GM18870 (cell line): ENCODE results near the gene CTU2.

ENCODE experiments used
- ATAC-seq: cut with Tn5 transposase; IDR thresholded peaks from one replicate; pipeline ENCODE4 v1.9.1; 2021; ENCODE audit warnings: moderate library complexity; ENCODE audit not compliant: unreplicated experiment

Gene CTU2

GRCh38 chr16:88681084-88681680 lies 25.1 kb upstream of the CTU2 start:
- ATAC-seq: no peak

DNA sequence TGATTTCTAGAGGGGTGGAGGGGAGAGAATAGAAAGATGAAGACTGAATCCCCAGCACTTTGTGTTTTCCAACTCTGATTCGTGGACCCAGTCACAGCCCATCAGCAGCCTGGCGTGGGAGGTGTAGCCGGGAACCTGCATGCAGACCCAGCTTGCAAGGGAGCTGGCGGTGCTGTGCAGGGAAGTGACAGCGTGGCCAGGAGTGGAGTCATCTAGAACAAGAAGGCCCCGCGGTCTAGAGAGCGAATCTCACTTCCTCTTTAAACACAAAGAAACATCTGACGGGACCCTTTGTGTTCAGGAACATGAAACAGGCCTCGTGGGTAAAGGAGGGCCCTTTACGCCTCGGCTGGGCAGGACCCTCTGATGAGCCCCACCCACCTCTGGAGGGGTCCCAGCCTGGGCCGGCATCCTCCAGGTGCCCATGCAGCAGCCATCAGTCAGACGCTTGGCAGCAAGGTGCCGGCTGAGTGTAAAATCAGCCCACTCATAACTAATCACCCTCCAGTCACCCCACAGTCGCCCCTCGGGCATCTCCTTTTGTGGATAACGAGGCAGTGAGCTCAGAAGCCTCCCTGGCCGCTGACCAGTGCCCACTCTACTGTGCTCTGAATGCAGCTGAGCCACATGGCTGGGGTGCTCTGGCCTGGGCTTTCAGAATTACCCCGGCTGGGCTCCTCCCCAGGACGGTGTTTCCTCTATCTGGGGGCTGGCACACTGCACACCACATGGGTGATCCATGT lies 24.4 kb upstream of the CTU2 start:
- ATAC-seq: no peak

DNA sequence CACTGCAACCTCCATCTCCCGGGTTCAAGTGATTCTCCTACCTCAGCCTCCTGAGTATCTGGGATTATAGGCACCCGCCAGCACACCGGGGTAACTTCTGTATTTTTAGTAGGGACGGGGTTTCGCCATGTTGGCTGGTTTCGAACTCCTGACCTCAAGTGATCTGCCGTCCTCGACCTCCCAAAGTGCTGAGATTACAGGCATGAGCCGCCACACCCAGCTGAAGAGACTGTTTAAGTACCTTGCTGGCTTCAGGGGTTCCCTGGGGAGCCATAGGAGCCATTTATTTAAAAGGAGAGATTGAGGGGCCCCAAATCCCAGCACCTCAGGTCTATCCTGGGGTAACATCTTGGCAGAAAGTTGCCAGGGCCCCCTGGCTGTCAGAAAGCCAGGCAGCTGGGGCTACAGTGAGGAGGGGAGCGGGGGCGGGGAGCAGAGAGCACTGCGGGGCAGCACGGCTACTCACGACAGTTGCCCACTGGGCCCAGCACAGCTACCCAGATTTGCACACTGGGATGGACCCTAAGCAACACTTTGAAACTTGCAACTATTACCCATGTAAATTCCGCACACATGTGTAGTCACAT lies 21.6 kb upstream of the CTU2 start:
- ATAC-seq: no peak

DNA sequence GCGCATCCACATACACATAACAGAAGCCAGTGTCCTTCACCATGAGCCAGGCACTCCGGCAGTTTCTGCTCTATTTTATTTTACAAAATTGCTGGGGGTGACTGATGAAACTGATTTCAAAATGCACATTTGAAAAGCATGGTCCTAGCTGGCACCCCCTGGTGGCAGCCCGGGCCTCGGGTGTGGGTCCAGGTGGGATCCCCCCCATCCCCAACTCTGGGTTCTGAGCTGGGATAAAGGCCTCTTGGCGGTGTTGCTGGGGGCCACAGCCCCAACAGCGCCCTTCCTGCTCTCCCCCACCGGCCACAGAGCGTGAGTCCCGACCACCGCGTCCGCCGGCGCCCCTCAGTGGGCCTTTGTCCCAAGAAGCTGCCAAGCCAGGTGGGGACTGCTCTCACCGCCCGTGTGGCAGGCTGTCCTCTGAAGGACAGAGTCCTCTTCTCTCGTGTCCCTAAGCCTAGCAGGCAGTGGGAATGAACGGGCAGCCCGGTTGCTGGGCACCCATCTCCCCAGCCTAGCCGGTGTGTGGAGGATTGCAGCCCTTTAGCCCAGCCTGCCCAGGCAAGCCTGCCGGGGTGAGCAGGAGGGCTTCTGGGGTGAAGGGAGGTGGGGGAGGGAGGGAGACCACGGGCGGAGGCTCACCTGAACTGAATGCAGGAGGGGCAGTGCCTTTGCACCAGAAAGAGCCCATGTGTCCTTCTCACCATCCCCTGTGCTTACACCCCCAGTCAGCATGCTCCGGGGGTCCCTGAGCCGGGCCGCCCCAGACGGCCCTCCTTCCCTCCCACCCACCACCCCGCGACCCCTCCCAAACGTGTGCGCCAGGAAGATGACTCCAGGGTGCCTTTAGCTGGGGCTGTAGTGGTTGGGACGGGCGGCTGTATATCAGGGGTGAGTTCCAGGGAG lies 20.9 kb upstream of the CTU2 start:
- no peak for ATAC-seq

DNA sequence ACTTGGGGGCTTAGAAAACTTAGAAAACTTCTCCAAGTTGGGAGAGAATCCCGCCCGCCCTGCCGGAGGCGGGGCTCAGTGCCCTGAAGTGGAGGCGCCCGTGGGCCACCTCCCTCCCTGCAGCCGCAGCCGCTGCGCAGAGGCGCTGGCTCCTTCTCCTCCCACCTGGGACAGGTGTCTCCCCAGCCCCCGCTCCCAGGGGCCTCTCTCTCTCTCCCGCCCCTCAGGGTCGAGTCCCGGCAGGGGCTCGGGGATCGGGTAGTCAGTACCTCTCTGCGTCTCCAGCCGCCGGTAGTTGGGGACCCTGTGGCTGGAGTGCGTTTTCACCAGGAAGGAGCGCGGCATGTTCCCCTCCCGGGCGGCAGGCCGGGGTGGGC lies 20.3 kb upstream of the CTU2 start:
- ATAC-seq: no peak

DNA sequence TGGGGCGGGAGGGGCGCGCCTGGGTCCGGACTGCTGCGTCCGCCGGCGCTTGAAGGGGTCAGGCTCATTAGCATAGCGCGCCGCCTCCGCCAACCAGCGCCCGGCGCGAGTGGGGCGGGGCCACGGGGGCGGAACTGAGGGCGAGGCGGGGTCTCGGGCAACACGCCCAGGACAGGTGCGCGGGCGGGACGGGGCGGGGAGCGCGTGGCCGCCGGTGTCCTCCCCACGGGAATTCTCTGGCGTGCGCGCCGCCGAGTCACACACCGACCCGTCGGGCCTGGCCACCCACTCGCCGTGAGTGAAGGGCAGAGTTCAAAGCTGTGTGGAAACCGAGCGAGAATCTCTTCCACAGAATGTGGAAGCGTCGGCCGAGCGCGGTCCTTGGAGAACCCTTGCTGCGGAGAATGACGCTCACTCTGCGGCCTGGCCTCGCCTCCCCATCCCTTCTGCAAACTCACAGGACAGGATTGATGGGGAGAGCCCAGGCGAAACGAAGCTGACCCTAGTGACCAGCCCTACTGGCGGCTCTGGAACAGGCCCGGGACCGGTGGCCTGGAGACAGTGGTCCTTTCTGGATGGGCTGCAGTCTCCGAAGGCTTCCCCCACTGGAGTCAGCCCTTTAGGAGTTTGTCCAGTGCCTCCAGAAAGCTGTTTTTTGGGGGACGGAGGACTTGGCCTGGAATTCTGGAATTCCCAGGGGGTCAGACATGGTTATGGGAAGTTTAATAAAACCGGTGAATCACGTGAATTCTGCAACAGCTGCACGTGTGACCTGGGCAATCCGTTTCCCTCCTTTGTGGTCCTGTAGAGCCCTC lies 19.7 kb upstream of the CTU2 start, which contains the start of gene SNAI3:
SNAI3 (minus strand) TSS at position 69 of the 815 bp plus-strand sequence. CDS start 101 bp downstream, outside the sequence.
- ATAC-seq: no peak

- no peak for ATAC-seq
These were observed 19.1 kb upstream of the CTU2 start for GRCh38 chr16:88687254-88687576.

GRCh38 chr16:88687676-88688012 lies 18.7 kb upstream of the CTU2 start:
- ATAC-seq: no peak

GRCh38 chr16:88688013-88688778 lies 18.1 kb upstream of the CTU2 start:
- ATAC-seq: no peak

GRCh38 chr16:88690341-88691128 lies 15.8 kb upstream of the CTU2 start:
- no peak for ATAC-seq

DNA sequence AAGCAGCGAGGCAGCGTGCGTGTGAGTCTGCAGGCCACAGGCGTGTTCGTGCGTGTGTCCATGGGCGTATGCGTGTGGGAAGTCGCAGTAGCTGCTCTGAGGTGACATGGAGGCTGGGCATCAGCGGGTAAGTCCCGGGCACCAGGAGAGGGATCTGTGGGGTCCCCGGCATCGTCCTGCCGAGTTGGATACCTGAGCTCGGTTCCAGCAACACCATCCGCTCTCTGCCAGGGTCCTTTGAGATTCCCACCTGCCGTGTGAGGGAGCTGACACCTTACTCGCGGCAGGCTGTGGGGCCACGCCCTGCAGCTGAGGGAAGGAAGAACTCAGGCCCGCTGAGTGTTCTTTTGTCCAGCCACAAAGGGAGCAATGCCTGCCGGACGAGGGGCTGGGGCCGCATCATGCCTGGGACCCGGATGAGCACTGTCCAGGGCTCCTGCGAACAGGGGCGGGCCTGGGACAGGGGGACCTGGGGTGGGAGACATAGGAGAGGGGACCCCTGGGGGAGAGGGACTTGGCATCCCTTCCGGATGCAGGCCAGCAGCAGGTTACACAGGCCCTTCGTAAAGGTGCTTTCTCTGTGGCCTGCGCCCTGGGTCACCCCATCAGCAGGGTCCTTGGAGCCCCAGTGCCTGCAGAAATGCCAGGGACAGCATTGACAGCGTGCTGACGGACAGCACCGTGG lies 15.0 kb upstream of the CTU2 start:
- no peak for ATAC-seq

DNA sequence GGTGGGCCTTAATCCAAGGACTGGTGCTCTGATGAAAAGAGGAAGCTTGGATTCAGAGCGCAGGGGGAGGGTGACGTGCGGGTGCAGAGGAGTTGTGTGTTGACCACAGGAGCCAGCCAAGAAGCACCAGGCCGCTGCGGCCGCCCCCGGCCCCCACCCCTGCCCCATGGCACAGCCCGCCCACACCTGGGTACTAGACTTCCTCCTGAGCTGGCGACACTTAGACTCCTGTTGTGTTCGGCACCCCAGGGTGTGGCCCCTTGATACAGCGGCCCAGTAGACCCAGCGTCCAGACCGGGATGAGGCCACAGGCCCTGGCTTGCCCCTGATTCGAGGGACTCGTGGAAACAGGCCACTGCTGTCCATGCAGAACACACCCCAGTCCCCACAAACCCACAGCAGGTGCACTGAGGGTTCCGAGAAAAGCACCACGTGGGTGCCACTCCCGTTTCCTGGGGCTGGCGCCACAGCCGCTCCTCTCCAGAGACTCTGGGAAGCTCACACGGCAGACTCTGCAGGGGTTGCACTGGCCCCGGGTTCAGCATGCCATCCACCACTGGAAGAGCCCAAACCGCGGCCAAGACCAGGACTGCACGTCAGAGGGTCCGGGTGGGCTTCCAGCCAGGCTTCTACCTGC lies 14.3 kb upstream of the CTU2 start:
- no peak for ATAC-seq

- ATAC-seq: no peak
These were observed 13.4 kb upstream of the CTU2 start for GRCh38 chr16:88692861-88693260.

DNA sequence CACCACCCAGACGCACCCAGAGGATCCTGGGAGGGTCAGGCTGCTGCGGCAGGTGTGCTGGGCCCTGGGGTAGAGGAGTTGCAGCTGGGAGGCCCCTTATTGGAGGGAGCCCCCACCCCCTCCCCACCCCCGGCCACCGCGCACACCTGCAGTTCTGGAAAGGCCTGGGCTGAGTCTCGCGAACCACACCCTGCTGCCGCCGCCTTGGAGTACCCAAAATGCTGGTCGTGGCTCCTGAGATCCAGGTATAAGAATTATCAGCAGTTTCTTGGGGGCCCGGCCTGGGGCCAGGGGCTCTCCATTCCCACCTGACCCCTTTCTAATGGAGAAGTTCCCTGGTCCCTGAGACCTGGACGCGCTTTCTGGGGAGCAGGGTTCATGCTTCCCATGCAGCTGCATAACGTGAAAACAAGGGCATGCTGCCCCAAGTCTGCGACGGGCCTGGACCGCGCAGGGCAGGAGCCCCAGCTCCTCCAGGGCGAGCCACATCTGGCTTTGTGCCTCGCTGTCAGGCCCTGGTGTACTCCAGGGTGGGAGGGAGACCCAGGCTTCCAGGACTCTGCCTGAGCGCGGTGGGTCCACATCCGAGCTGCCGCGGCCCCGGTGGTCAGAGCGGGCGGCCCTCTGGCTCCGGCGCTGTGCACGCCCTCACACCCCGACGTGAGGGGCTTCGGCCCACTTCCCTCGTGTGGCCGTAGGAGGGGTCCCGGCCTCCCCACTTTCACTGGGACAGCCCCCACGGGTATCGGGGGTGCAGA lies 12.7 kb upstream of the CTU2 start:
- ATAC-seq: no peak

- no peak for ATAC-seq
These were observed 11.8 kb upstream of the CTU2 start for GRCh38 chr16:88694221-88695087.

DNA sequence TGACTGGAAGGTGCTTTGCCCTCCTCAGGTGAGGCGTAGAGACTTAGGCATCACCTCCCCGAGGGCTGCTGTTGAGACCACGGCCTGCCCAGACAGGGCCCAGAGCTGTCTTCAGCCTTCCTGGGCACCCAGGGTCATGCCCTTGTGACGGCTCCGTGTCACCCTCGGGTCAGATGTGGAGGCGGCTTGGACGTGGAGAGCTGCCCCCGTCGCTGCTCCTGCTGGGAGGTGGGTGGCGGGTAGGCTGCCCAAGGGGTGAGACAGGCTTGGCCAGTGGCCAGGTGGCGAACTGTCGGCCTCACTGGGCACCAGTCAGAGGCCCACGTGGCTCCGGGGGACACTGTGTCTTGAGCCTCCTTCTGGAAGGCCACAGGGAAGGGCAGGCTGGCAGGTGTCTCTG lies 11.1 kb upstream of the CTU2 start:
- ATAC-seq: no peak

- no peak for ATAC-seq
These were observed 10.6 kb upstream of the CTU2 start for GRCh38 chr16:88695753-88696152.
